ENCODE data around the gene SYCP2.

The SYCP2 gene

GRCh38 chr20:59832406-59833363 lies 100.8 kb downstream of the SYCP2 start:
- H3K9ac ChIP-seq (ENCODE audit: low read length), result no peak overlapping the region
- H3K4ac ChIP-seq (ENCODE audit: low read depth, low read length), result no peak overlapping the region
- no peak overlapping the region for H3K18ac ChIP-seq (ENCODE audit: low read length)
- WGBS (ENCODE audit: extremely low coverage, insufficient coverage, insufficient read length), result no CpG with 5 or more reads among the region's 13 CpGs
- H2BK12ac ChIP-seq (ENCODE audit: low read length), result no peak overlapping the region
- H4K91ac ChIP-seq (ENCODE audit: low read depth, low read length), result no peak overlapping the region
- no peak overlapping the region for H2AFZ ChIP-seq (ENCODE audit: insufficient read depth, low read length, poor library complexity)
- no peaks in the 10 kb centered on the region for H3K27me3 ChIP-seq (ENCODE audit: insufficient read depth, low read length)
- H3K27ac ChIP-seq (ENCODE audit: low read depth, low read length), result no peak overlapping the region
- H2AK5ac ChIP-seq (ENCODE audit: low read length), result no peak overlapping the region
- H3K23ac ChIP-seq (ENCODE audit: low read length), result no peak overlapping the region
- H3K36me3 ChIP-seq (ENCODE audit: control insufficient read depth in 1 of 2, insufficient read depth in 2 of 2, low read length in 2 of 2), result no peaks in the 10 kb centered on the region
- no peak overlapping the region for H3K4me2 ChIP-seq (ENCODE audit: low read length)
- H3K14ac ChIP-seq (ENCODE audit: low read length), result no peak overlapping the region
- H4K12ac ChIP-seq (ENCODE audit: low read depth, low read length), result no peak overlapping the region
- H3K4me3 ChIP-seq (ENCODE audit: low read depth, low read length), result no peak overlapping the region
- no peak overlapping the region for H2BK5ac ChIP-seq (ENCODE audit: low read depth, low read length, poor library complexity)
- no peaks in the 10 kb centered on the region for H3K79me1 ChIP-seq (ENCODE audit: low read length)
- no peak for DNase-seq
- no peaks in the 10 kb centered on the region for H3K79me2 ChIP-seq (ENCODE audit: control insufficient read depth, insufficient read depth, low read length, poor library complexity)
- peaks cover 5 to 10% of the 10 kb centered on the region in 2 experiments for H3K4me1 ChIP-seq (ENCODE audit: control insufficient read depth in 1 of 2, insufficient read depth in 2 of 2, low read length in 2 of 2)
- H3K9me3 ChIP-seq (ENCODE audit: insufficient read depth, low read depth, low read length), result peaks cover 6% of the 10 kb centered on the region
- no peak overlapping the region for H4K8ac ChIP-seq (ENCODE audit: low read depth, low read length)
- H2BK120ac ChIP-seq (ENCODE audit: insufficient read depth, low read length, poor library complexity), result no peak overlapping the region

- no peak for DNase-seq
- Histone ChIP-seq H2AFZ (ENCODE audit: insufficient read depth, low read length, poor library complexity) (no peak overlapping the region), H3K27me3 (ENCODE audit: insufficient read depth, low read length) (no peaks in the 10 kb centered on the region), H3K4me2 (ENCODE audit: low read length) (no peak overlapping the region), H3K23ac (ENCODE audit: low read length) (no peak overlapping the region), H3K4me1 (ENCODE audit: control insufficient read depth in 1 of 2, insufficient read depth in 2 of 2, low read length in 2 of 2) (peaks cover 5 to 10% of the 10 kb centered on the region in 2 experiments), H2BK12ac (ENCODE audit: low read length) (no peak overlapping the region), H2BK5ac (ENCODE audit: low read depth, low read length, poor library complexity) (no peak overlapping the region), H3K14ac (ENCODE audit: low read length) (no peak overlapping the region), H3K27ac (ENCODE audit: low read depth, low read length) (no peak overlapping the region), H2BK120ac (ENCODE audit: insufficient read depth, low read length, poor library complexity) (no peak overlapping the region), H2AK5ac (ENCODE audit: low read length) (no peak overlapping the region), H3K9me3 (ENCODE audit: insufficient read depth, low read depth, low read length) (peaks cover 6% of the 10 kb centered on the region), H3K4ac (ENCODE audit: low read depth, low read length) (no peak overlapping the region), H3K18ac (ENCODE audit: low read length) (no peak overlapping the region), H3K79me2 (ENCODE audit: control insufficient read depth, insufficient read depth, low read length, poor library complexity) (no peaks in the 10 kb centered on the region), H3K36me3 (ENCODE audit: control insufficient read depth in 1 of 2, insufficient read depth in 2 of 2, low read length in 2 of 2) (no peaks in the 10 kb centered on the region), H4K12ac (ENCODE audit: low read depth, low read length) (no peak overlapping the region), H4K91ac (ENCODE audit: low read depth, low read length) (no peak overlapping the region), H3K79me1 (ENCODE audit: low read length) (no peaks in the 10 kb centered on the region), H4K8ac (ENCODE audit: low read depth, low read length) (no peak overlapping the region), H3K4me3 (ENCODE audit: low read depth, low read length) (no peak overlapping the region), H3K9ac (ENCODE audit: low read length) (no peak overlapping the region)
- no CpG with 5 or more reads among the region's 3 CpGs for WGBS (ENCODE audit: extremely low coverage, insufficient coverage, insufficient read length)
These were observed 101.5 kb downstream of the SYCP2 start for GRCh38 chr20:59831916-59832270.

- no peak overlapping the region for H3K4ac ChIP-seq (ENCODE audit: low read depth, low read length)
- peaks cover 5 to 10% of the 10 kb centered on the region in 2 experiments for H3K4me1 ChIP-seq (ENCODE audit: control insufficient read depth in 1 of 2, insufficient read depth in 2 of 2, low read length in 2 of 2)
- no peak overlapping the region for H4K8ac ChIP-seq (ENCODE audit: low read depth, low read length)
- H3K4me2 ChIP-seq (ENCODE audit: low read length), result no peak overlapping the region
- no peak overlapping the region for H2BK12ac ChIP-seq (ENCODE audit: low read length)
- no peak overlapping the region for H3K4me3 ChIP-seq (ENCODE audit: low read depth, low read length)
- H3K36me3 ChIP-seq (ENCODE audit: control insufficient read depth in 1 of 2, insufficient read depth in 2 of 2, low read length in 2 of 2), result no peaks in the 10 kb centered on the region
- H3K27ac ChIP-seq (ENCODE audit: low read depth, low read length), result no peak overlapping the region
- H3K9me3 ChIP-seq (ENCODE audit: insufficient read depth, low read depth, low read length), result peaks cover 7% of the 10 kb centered on the region
- no CpG with 5 or more reads among the region's 23 CpGs for WGBS (ENCODE audit: extremely low coverage, insufficient coverage, insufficient read length)
- H3K9ac ChIP-seq (ENCODE audit: low read length), result no peak overlapping the region
- no peaks in the 10 kb centered on the region for H3K79me2 ChIP-seq (ENCODE audit: control insufficient read depth, insufficient read depth, low read length, poor library complexity)
- no peak overlapping the region for H2BK5ac ChIP-seq (ENCODE audit: low read depth, low read length, poor library complexity)
- no peak overlapping the region for H3K14ac ChIP-seq (ENCODE audit: low read length)
- no peak for DNase-seq
- no peak overlapping the region for H2BK120ac ChIP-seq (ENCODE audit: insufficient read depth, low read length, poor library complexity)
- no peak overlapping the region for H4K91ac ChIP-seq (ENCODE audit: low read depth, low read length)
- H2AK5ac ChIP-seq (ENCODE audit: low read length), result no peak overlapping the region
- H3K27me3 ChIP-seq (ENCODE audit: insufficient read depth, low read length), result no peaks in the 10 kb centered on the region
- no peak overlapping the region for H3K18ac ChIP-seq (ENCODE audit: low read length)
- no peaks in the 10 kb centered on the region for H3K79me1 ChIP-seq (ENCODE audit: low read length)
- no peak overlapping the region for H2AFZ ChIP-seq (ENCODE audit: insufficient read depth, low read length, poor library complexity)
- H4K12ac ChIP-seq (ENCODE audit: low read depth, low read length), result no peak overlapping the region
- no peak overlapping the region for H3K23ac ChIP-seq (ENCODE audit: low read length)
These were observed 102.2 kb downstream of the SYCP2 start for GRCh38 chr20:59831024-59831915.

GRCh38 chr20:59830665-59831023 lies 102.8 kb downstream of the SYCP2 start:
- H3K18ac ChIP-seq (ENCODE audit: low read length), result no peak overlapping the region
- WGBS (ENCODE audit: extremely low coverage, insufficient coverage, insufficient read length), result no CpG with 5 or more reads among the region's 6 CpGs

More at GRCh38 chr20:59830665-59831023, 102.8 kb downstream of the SYCP2 start:
- Histone ChIP-seq H3K4me1 (ENCODE audit: control insufficient read depth in 1 of 2, insufficient read depth in 2 of 2, low read length in 2 of 2) (peaks cover 5 to 10% of the 10 kb centered on the region in 2 experiments), H2BK120ac (ENCODE audit: insufficient read depth, low read length, poor library complexity) (no peak overlapping the region), H4K8ac (ENCODE audit: low read depth, low read length) (no peak overlapping the region), H2AK5ac (ENCODE audit: low read length) (no peak overlapping the region), H3K27ac (ENCODE audit: low read depth, low read length) (no peak overlapping the region), H2BK5ac (ENCODE audit: low read depth, low read length, poor library complexity) (no peak overlapping the region), H3K9ac (ENCODE audit: low read length) (no peak overlapping the region), H3K27me3 (ENCODE audit: insufficient read depth, low read length) (no peaks in the 10 kb centered on the region), H3K14ac (ENCODE audit: low read length) (no peak overlapping the region), H3K36me3 (ENCODE audit: control insufficient read depth in 1 of 2, insufficient read depth in 2 of 2, low read length in 2 of 2) (no peaks in the 10 kb centered on the region), H3K79me2 (ENCODE audit: control insufficient read depth, insufficient read depth, low read length, poor library complexity) (no peaks in the 10 kb centered on the region), H3K4ac (ENCODE audit: low read depth, low read length) (no peak overlapping the region), H4K12ac (ENCODE audit: low read depth, low read length) (no peak overlapping the region), H2AFZ (ENCODE audit: insufficient read depth, low read length, poor library complexity) (no peak overlapping the region), H3K9me3 (ENCODE audit: insufficient read depth, low read depth, low read length) (peaks cover 7% of the 10 kb centered on the region), H3K79me1 (ENCODE audit: low read length) (no peaks in the 10 kb centered on the region), H3K4me3 (ENCODE audit: low read depth, low read length) (no peak overlapping the region), H3K23ac (ENCODE audit: low read length) (no peak overlapping the region), H3K4me2 (ENCODE audit: low read length) (no peak overlapping the region), H2BK12ac (ENCODE audit: low read length) (no peak overlapping the region), H4K91ac (ENCODE audit: low read depth, low read length) (no peak overlapping the region)
- no peak for DNase-seq

Data from trophoblast cell (in vitro differentiated cells and primary cell).